Activated CD4-positive, CD25-positive, alpha-beta regulatory T cell treated with anti-CD3 and anti-CD28 coated beads, Interleukin-2, amount 50 U/mL, for 24 hours (primary cell): ENCODE results near the gene HPCAL1.
"Not testable (repeated sequence)": the region's sequence is repeated elsewhere in the genome, so short reads cannot be mapped to it uniquely, and the experiment has no call there.

Experiments used
- ATAC-seq, 2 donors: fragments of 150-1000 bp; cut with Tn5 transposase; one replicate each; pipeline ENCODE4 v1.10.0; 2021; ENCODE audit warnings: mild to moderate bottlenecking in 1 of 2, moderate library complexity in 1 of 2

Gene HPCAL1

GRCh38 chr2:10428355-10428754 lies 125.7 kb downstream of the HPCAL1 start:
- ATAC-seq = no peak

GRCh38 chr2:10428924-10429323 lies 126.2 kb downstream of the HPCAL1 start:
- ATAC-seq = no peak

GRCh38 chr2:10430886-10431622 lies 128.3 kb downstream of the HPCAL1 start:
- no peak for ATAC-seq

GRCh38 chr2:10431797-10432196 lies 129.1 kb downstream of the HPCAL1 start:
- ATAC-seq = no peak

GRCh38 chr2:10432311-10433181 lies 129.8 kb downstream of the HPCAL1 start:
- peak; percentile 25 to 61 for ATAC-seq

- no peak for ATAC-seq
Observed at GRCh38 chr2:10433264-10433946, 130.7 kb downstream of the HPCAL1 start.

- no peak for ATAC-seq
Observed at GRCh38 chr2:10433947-10434885, 131.5 kb downstream of the HPCAL1 start.

GRCh38 chr2:10434886-10435819 lies 132.4 kb downstream of the HPCAL1 start:
- ATAC-seq = peak; percentile 65 to 67

GRCh38 chr2:10435820-10436204 lies 133.1 kb downstream of the HPCAL1 start:
- no peak for ATAC-seq

- ATAC-seq = no peak
Observed at GRCh38 chr2:10436583-10437110, 133.9 kb downstream of the HPCAL1 start.

GRCh38 chr2:10437806-10438205 lies 135.1 kb downstream of the HPCAL1 start:
- ATAC-seq = no peak

- ATAC-seq = no peak
Observed at GRCh38 chr2:10438688-10439087, 136.0 kb downstream of the HPCAL1 start.

GRCh38 chr2:10439185-10439879 lies 136.6 kb downstream of the HPCAL1 start:
- ATAC-seq = no peak

GRCh38 chr2:10439971-10440370 lies 137.3 kb downstream of the HPCAL1 start:
- no peak for ATAC-seq

GRCh38 chr2:10440736-10441135 lies 138.0 kb downstream of the HPCAL1 start:
- ATAC-seq = no peak

GRCh38 chr2:10441948-10442347 lies 139.2 kb downstream of the HPCAL1 start:
- ATAC-seq = peak; percentile 26 to 44

GRCh38 chr2:10442469-10443126 lies 139.9 kb downstream of the HPCAL1 start:
- ATAC-seq = not testable (repeated sequence)

- peak; percentile 21 to 40 for ATAC-seq
Observed at GRCh38 chr2:10444463-10444862, 141.8 kb downstream of the HPCAL1 start.

GRCh38 chr2:10446631-10447030 lies 143.9 kb downstream of the HPCAL1 start:
- no peak for ATAC-seq
